H1 (cell line): Measurements from ENCODE around the gene DGKD. TPM values are rescaled to one million over a fixed set of nuclear protein-coding genes. Genes with fewer than 3 reads are reported as not detected.

Experiments used
- CTCF ChIA-PET: fragments of 300-600 bp; sonication (Branson Sonifier 250); formaldehyde crosslinking; loops from one replicate; lab custom pipeline; 2021; ENCODE audit not compliant: partially characterized antibody; lab: Charles Lee
- POLR2A ChIA-PET: fragments of 300-600 bp; sonication (Branson Sonifier 250); formaldehyde crosslinking; loops from one replicate; lab custom pipeline; 2021; ENCODE audit warnings: inconsistent platforms; ENCODE audit not compliant: partially characterized antibody; lab: Charles Lee
- DNase-seq, 2 experiments: peaks; one replicate each; pipeline versions ENCODE4 v3.0.0 to v3.0.0-alpha.2; 2010 to 2022; ENCODE audit warnings: low spot score in 2 of 2, low read depth in 1 of 2, mixed read lengths in 1 of 2
- FAIRE-seq: peaks from 2 replicates; lab custom pipeline; 2011; peaks lifted over from hg19 to GRCh38; lab: Jason Lieb, UNC
- H2AFZ ChIP-seq: 2 replicates; pipeline ENCODE4 v1.8.1; 2012; ENCODE audit warnings: low read length, inconsistent platforms
- H2AK5ac ChIP-seq: 2 replicates; pipeline ENCODE4 v1.6.1; 2013; ENCODE audit warnings: low read depth, low read length
- H2BK120ac ChIP-seq: replicated peaks from 2 replicates; pipeline ENCODE3; 2013; ENCODE audit warnings: low read depth, low read length, inconsistent platforms
- H2BK12ac ChIP-seq: 2 replicates; pipeline ENCODE4 v1.6.1; 2013; ENCODE audit warnings: low read depth, low read length
- H2BK15ac ChIP-seq: 2 replicates; pipeline ENCODE4 v1.6.1; 2013; ENCODE audit warnings: low read length
- H2BK20ac ChIP-seq: 2 replicates; pipeline ENCODE4 v1.6.1; 2013; ENCODE audit warnings: low read length
- H2BK5ac ChIP-seq: 2 replicates; pipeline ENCODE4 v1.6.1; 2013; ENCODE audit warnings: low read depth, low read length
- H3K14ac ChIP-seq: 2 replicates; pipeline ENCODE4 v1.6.1; 2013; ENCODE audit warnings: inconsistent platforms; ENCODE audit not compliant: insufficient read length
- H3K18ac ChIP-seq: 2 replicates; pipeline ENCODE4 v1.6.1; 2013; ENCODE audit warnings: low read length; ENCODE audit errors: extremely low read depth
- H3K23ac ChIP-seq: 2 replicates; pipeline ENCODE4 v1.6.1; 2013; ENCODE audit warnings: inconsistent platforms; ENCODE audit not compliant: insufficient read length
- H3K23me2 ChIP-seq: 2 replicates; pipeline ENCODE4 v1.6.1; 2013; ENCODE audit warnings: low read depth, low read length
- H3K27ac ChIP-seq: 2 replicates; pipeline ENCODE4 v1.6.1; 2011; ENCODE audit warnings: low read depth, low read length, inconsistent platforms
- H3K27me3 ChIP-seq, 4 experiments: replicated peaks in 1 of 4; 1 replicate in 1 of 4; 2 replicates in 3 of 4; pipeline versions ENCODE4 v1.6.1 to v1.8.1; 2011 to 2013; ENCODE audit warnings: low read length in 3 of 4, mild to moderate bottlenecking in 3 of 4, inconsistent platforms in 2 of 4, mixed read lengths in 2 of 4, moderate library complexity in 1 of 4; ENCODE audit not compliant: control insufficient read depth in 3 of 4, insufficient read depth in 3 of 4; ENCODE audit errors: extremely low read depth in 1 of 4
- H3K36me3 ChIP-seq, 4 experiments: 2 replicates each; pipeline versions ENCODE4 v1.6.1 to v1.8.1; 2011 to 2013; ENCODE audit warnings: mild to moderate bottlenecking in 4 of 4, low read length in 3 of 4, moderate library complexity in 2 of 4, control low read depth in 1 of 4, inconsistent platforms in 1 of 4; ENCODE audit not compliant: insufficient read depth in 4 of 4, control insufficient read depth in 2 of 4
- H3K4ac ChIP-seq: replicated peaks from 2 replicates; pipeline ENCODE3; 2013; ENCODE audit warnings: low read length, low read depth, mixed read lengths, inconsistent platforms; ENCODE audit not compliant: insufficient read length
- H3K4me1 ChIP-seq, 4 experiments: replicated peaks in 1 of 4; 1 replicate in 1 of 4; 2 replicates in 3 of 4; pipeline versions ENCODE4 v1.6.1 to v1.8.1; 2011 to 2013; ENCODE audit warnings: low read length in 3 of 4, inconsistent platforms in 2 of 4, mixed read lengths in 1 of 4; ENCODE audit not compliant: insufficient read depth in 4 of 4, control insufficient read depth in 3 of 4
- H3K4me2 ChIP-seq, 2 experiments: 2 replicates each; pipeline versions ENCODE4 v1.6.1 to v1.8.1; 2011 to 2013; ENCODE audit warnings: low read depth in 2 of 2, low read length in 2 of 2, control low read depth in 1 of 2, inconsistent platforms in 1 of 2, mild to moderate bottlenecking in 1 of 2; ENCODE audit not compliant: insufficient read depth in 1 of 2
- H3K4me3 ChIP-seq, 4 experiments: fragments of 200-600, 300-600 bp in 1 of 4; sonication (generic), shearing (Covaris generic), sonication (Bioruptor Twin) in 1 of 4; 2 replicates each; pipeline versions ENCODE4 v1.5.1 to v1.8.1; 2011 to 2016; ENCODE audit warnings: low read length in 4 of 4, low read depth in 3 of 4, control low read depth in 2 of 4, inconsistent platforms in 2 of 4, mild to moderate bottlenecking in 2 of 4, mixed read lengths in 1 of 4, moderate library complexity in 1 of 4; ENCODE audit not compliant: insufficient read depth in 2 of 4; ENCODE audit errors: extremely low read depth in 1 of 4
- H3K56ac ChIP-seq: replicated peaks from 2 replicates; pipeline ENCODE3; 2013; ENCODE audit warnings: low read depth, mild to moderate bottlenecking, mixed read lengths, low read length, inconsistent platforms; ENCODE audit not compliant: insufficient read length
- H3K79me1 ChIP-seq: 2 replicates; pipeline ENCODE4 v1.6.1; 2013; ENCODE audit warnings: low read depth, low read length, control low read depth
- H3K79me2 ChIP-seq, 2 experiments: 2 replicates each; pipeline versions ENCODE4 v1.6.1 to v1.8.1; 2012 to 2013; ENCODE audit warnings: low read length in 2 of 2, mild to moderate bottlenecking in 2 of 2, inconsistent platforms in 1 of 2; ENCODE audit not compliant: insufficient read depth in 2 of 2, control insufficient read depth in 1 of 2
- H3K9ac ChIP-seq, 4 experiments: replicated peaks in 1 of 4; 1 replicate in 1 of 4; 2 replicates in 3 of 4; pipeline versions ENCODE4 v1.6.1 to v1.8.1; 2011 to 2013; ENCODE audit warnings: low read depth in 3 of 4, low read length in 3 of 4, control low read depth in 2 of 4, mild to moderate bottlenecking in 2 of 4, moderate library complexity in 2 of 4, inconsistent platforms in 1 of 4; ENCODE audit errors: extremely low read depth in 1 of 4
- H3K9me3 ChIP-seq, 2 experiments: 2 replicates each; pipeline versions ENCODE4 v1.6.1 to v1.8.1; 2012 to 2013; ENCODE audit warnings: mild to moderate bottlenecking in 2 of 2, moderate library complexity in 2 of 2, control low read depth in 1 of 2, inconsistent platforms in 1 of 2, low read depth in 1 of 2, low read length in 1 of 2, mixed read lengths in 1 of 2; ENCODE audit not compliant: insufficient read depth in 2 of 2
- H4K20me1 ChIP-seq, 2 experiments: replicated peaks in 1 of 2; 2 replicates each; pipeline versions ENCODE3 to v1.8.1; 2011 to 2013; ENCODE audit warnings: inconsistent platforms in 2 of 2, low read length in 2 of 2, mild to moderate bottlenecking in 1 of 2; ENCODE audit not compliant: insufficient read depth in 2 of 2, control insufficient read depth in 1 of 2
- H4K5ac ChIP-seq: 2 replicates; pipeline ENCODE4 v1.6.1; 2013; ENCODE audit warnings: low read length, low read depth, mixed read lengths, inconsistent platforms; ENCODE audit not compliant: insufficient read length
- H4K8ac ChIP-seq: 2 replicates; pipeline ENCODE4 v1.8.0; 2013; ENCODE audit warnings: mild to moderate bottlenecking, moderate library complexity, low read length, inconsistent platforms; ENCODE audit not compliant: insufficient read depth; ENCODE audit errors: extremely low read depth
- H4K91ac ChIP-seq: replicated peaks from 2 replicates; pipeline ENCODE3; 2013; ENCODE audit warnings: low read length, mixed read lengths, inconsistent platforms; ENCODE audit not compliant: insufficient read length
- ASH2L ChIP-seq: fragments of 200-600, 300-600 bp; sonication (generic); IDR thresholded peaks from one replicate; pipeline ENCODE4 v1.7.1; 2017; ENCODE audit warnings: low read length
- CBX8 ChIP-seq: fragments of 300-800, 300-1000 bp; sonication (generic); IDR thresholded peaks from 2 replicates; pipeline ENCODE4 v1.7.1; 2016; ENCODE audit warnings: low read depth, low read length, borderline replicate concordance
- EGR1 ChIP-seq: IDR thresholded peaks from 2 replicates; pipeline ENCODE4 v1.6.1; 2011; ENCODE audit warnings: low read depth, low read length, borderline replicate concordance
- EP300 ChIP-seq, 2 experiments: IDR thresholded peaks; 1 replicate in 1 of 2; 2 replicates in 1 of 2; pipeline ENCODE4 v1.6.1; 2011 to 2012; ENCODE audit warnings: low read depth in 2 of 2, low read length in 2 of 2, mild to moderate bottlenecking in 2 of 2, borderline replicate concordance in 1 of 2, inconsistent platforms in 1 of 2, moderate library complexity in 1 of 2
- HDAC2 ChIP-seq, 2 experiments: fragments of 300-600 bp in 1 of 2; sonication (generic) in 1 of 2; IDR thresholded peaks; 2 replicates each; pipeline ENCODE4 v1.6.1; 2011 to 2012; ENCODE audit warnings: low read depth in 2 of 2, low read length in 2 of 2, mild to moderate bottlenecking in 2 of 2, moderate library complexity in 2 of 2, borderline replicate concordance in 1 of 2, inconsistent platforms in 1 of 2
- JUND ChIP-seq: IDR thresholded peaks from 2 replicates; pipeline ENCODE4 v1.6.1; 2011; ENCODE audit warnings: mild to moderate bottlenecking, improper control_type of control experiment, low read length
- MAFK ChIP-seq: IDR thresholded peaks from 2 replicates; pipeline ENCODE4 v1.6.1; 2012; ENCODE audit warnings: low read depth, mild to moderate bottlenecking, improper control_type of control experiment, low read length
- POU5F1 ChIP-seq: IDR thresholded peaks from 2 replicates; pipeline ENCODE4 v1.6.1; 2011; ENCODE audit warnings: low read depth, mild to moderate bottlenecking, low read length, moderate library complexity
- SAP30 ChIP-seq: fragments of 300-600 bp; sonication (generic); IDR thresholded peaks from 2 replicates; pipeline ENCODE4 v1.7.1; 2012; ENCODE audit warnings: low read length, moderate library complexity, mild to moderate bottlenecking, inconsistent platforms; ENCODE audit not compliant: insufficient read depth, insufficient replicate concordance
- SIRT6 ChIP-seq: IDR thresholded peaks from one replicate; pipeline ENCODE4 v1.7.1; 2012; ENCODE audit warnings: low read length, inconsistent platforms
- SP4 ChIP-seq: IDR thresholded peaks from 2 replicates; pipeline ENCODE4 v1.6.1; 2012; ENCODE audit warnings: low read length, inconsistent platforms
- TAF1 ChIP-seq: IDR thresholded peaks from 2 replicates; pipeline ENCODE4 v1.6.1; 2011; ENCODE audit warnings: mild to moderate bottlenecking, low read depth, low read length
- TBP ChIP-seq: IDR thresholded peaks from 2 replicates; pipeline ENCODE4 v1.6.1; 2011; ENCODE audit warnings: low read depth, low read length, improper control_type of control experiment
- WGBS, 2 experiments: shearing (Covaris generic) in 1 of 2; methylation state at CpG; one replicate each; pipeline versions ENCODE4 v1.1.6 to v1.1.7; 2013 to 2015; ENCODE audit warnings: low lambda C conversion rate in 2 of 2, mixed read lengths in 2 of 2, inconsistent platforms in 1 of 2, low coverage in 1 of 2, missing lambda C conversion rate in 1 of 2; ENCODE audit not compliant: insufficient replicate concordance in 2 of 2, insufficient coverage in 1 of 2, insufficient read length in 1 of 2; ENCODE audit errors: extremely low coverage in 1 of 2, missing lambda C conversion rate in 1 of 2; 5-methylcytosine and 5-hydroxymethylcytosine counted together
- polyA plus RNA-seq, 7 experiments: library from polyadenylated mRNA; depleted of rRNA in 3 of 7; stranded (reverse) in 5 of 7; unstranded in 2 of 7; fragments of >200 nt in 5 of 7; fragments of 200-250 nt in 2 of 7; gene quantifications; 1 replicate in 5 of 7; 2 replicates in 1 of 7; 4 replicates in 1 of 7; pipeline versions ENCODE4 v1.2.1 to v1.2.3, GENCODE V29; 2011 to 2013; ENCODE audit warnings: missing spikeins in 2 of 7, mixed read lengths in 2 of 7
- total RNA-seq: library from RNA; stranded (reverse); fragmentation: NEBNext Ultra II Directional; extraction: Animal tissue kit (Norgen Biotek cat#: 25700); gene quantifications from 2 replicates; pipeline ENCODE4 v1.2.1, GENCODE V29; 2021

Gene DGKD
- total and polyA plus RNA-seq, 2 of the 8 experiments (the other 6 are each of a cell fraction or from before 2014, with no cell fraction given): 7.7 to 30.9 TPM

- H3K18ac ChIP-seq: no peak overlapping the region
- H3K79me2 ChIP-seq: no peaks in the 10 kb centered on the region
- peaks cover 0 to 3% of the 10 kb centered on the region in 2 experiments for H4K20me1 ChIP-seq
- H3K4me2 ChIP-seq: no peak overlapping the region
- no peak overlapping the region for H2AK5ac ChIP-seq
- ChIA-PET POLR2A (interaction anchor here (0.5 to 0.6 kb wide), 2 partner anchors 144 to 164 kb away, joined by 3 read pairs; no protein-coding TSS in a partner anchor), CTCF (interaction anchor here (1.1 to 3.2 kb wide), 3 partner anchors 18 to 62 kb away, joined by 3 to 12 read pairs (median 4); no protein-coding TSS in a partner anchor)
- H4K8ac ChIP-seq: peak overlapping the region; percentile 21; the same call in 1 of the 2 replicates
- WGBS, 2 experiments: 95% methylated on average over 14 of the region's 20 CpGs; no CpG with 5 or more reads in 1 of the 2 experiments
- H3K4ac ChIP-seq: no peak overlapping the region
- no peak for DNase-seq
- no peak overlapping the region for H2BK12ac ChIP-seq
- H3K27me3 ChIP-seq: no peaks in the 10 kb centered on the region
- no peak overlapping the region for H4K91ac ChIP-seq
- no peak overlapping the region for H4K5ac ChIP-seq
- H3K79me1 ChIP-seq: no peaks in the 10 kb centered on the region
- H3K36me3 ChIP-seq: peaks cover 2 to 11% (median 6%) of the 10 kb centered on the region in 4 experiments; a peak in 5 of 8 replicates
- H3K27ac ChIP-seq: no peak overlapping the region
- H3K9ac ChIP-seq: no peak overlapping the region
- no peak overlapping the region for H2BK5ac ChIP-seq
- no peaks in the 10 kb centered on the region for H3K9me3 ChIP-seq
- no peak overlapping the region for H2BK15ac ChIP-seq
- H3K4me1 ChIP-seq: no peaks in the 10 kb centered on the region
- H3K14ac ChIP-seq: no peak overlapping the region
- FAIRE-seq: no peak
- H3K23me2 ChIP-seq: peaks cover 2% of the 10 kb centered on the region; the same call in 1 of the 2 replicates
- H2BK120ac ChIP-seq: no peak overlapping the region
- no peak overlapping the region for H3K56ac ChIP-seq
- no peak overlapping the region for H2BK20ac ChIP-seq
- H3K4me3 ChIP-seq: no peak overlapping the region
- no peak overlapping the region for H3K23ac ChIP-seq
- no peak overlapping the region for H2AFZ ChIP-seq
- TF ChIP-seq ASH2L (no peak), EP300 (IDR thresholded peaks at IDR 0.05; ENCODE audit: borderline replicate concordance in 1 of 2, low read depth in 2 of 2, low read length in 2 of 2) (no peak), EGR1 (no peak), POU5F1 (no peak), TAF1 (no peak), TBP (no peak), SP4 (no peak), SAP30 (no peak), JUND (no peak), MAFK (no peak), CBX8 (no peak), SIRT6 (no peak), HDAC2 (IDR thresholded peaks at IDR 0.05; ENCODE audit: borderline replicate concordance in 1 of 2, low read depth in 2 of 2, low read length in 2 of 2) (no peak)
These were observed 112.8 kb downstream of the DGKD start for GRCh38 chr2:233466991-233467603.
